ENCODE data around the gene FMO2.

The FMO2 gene

GRCh38 chr1:171172471-171172870 is 12.6 kb upstream of the FMO2 start:
- FAIRE-seq = no peak
- no peak for DNase-seq (ENCODE audit: insufficient read length, low spot score)
- TF ChIP-seq POLR2A (IDR thresholded peaks at IDR 0.05; ENCODE audit: low read depth, low read length) (no peak), TAF1 (IDR thresholded peaks at IDR 0.05; ENCODE audit: low read depth, low read length) (no peak), SPI1 (IDR thresholded peaks at IDR 0.05; ENCODE audit: low read depth, low read length) (no peak), POU2F2 (IDR thresholded peaks at IDR 0.05; ENCODE audit: low read depth, low read length) (no peak), POLR2AphosphoS5 (IDR thresholded peaks at IDR 0.05; ENCODE audit: low read depth, low read length) (no peak), PAX5 (IDR thresholded peaks at IDR 0.05; ENCODE audit: insufficient read depth, low read length, severe bottlenecking) (no peak)

GRCh38 chr1:171173069-171173468 is 12.0 kb upstream of the FMO2 start:
- DNase-seq (ENCODE audit: insufficient read length, low spot score) = no peak
- FAIRE-seq = no peak
- TF ChIP-seq TAF1 (IDR thresholded peaks at IDR 0.05; ENCODE audit: low read depth, low read length) (no peak), PAX5 (IDR thresholded peaks at IDR 0.05; ENCODE audit: insufficient read depth, low read length, severe bottlenecking) (no peak), SPI1 (IDR thresholded peaks at IDR 0.05; ENCODE audit: low read depth, low read length) (no peak), POLR2A (IDR thresholded peaks at IDR 0.05; ENCODE audit: low read depth, low read length) (no peak)

- DNase-seq (ENCODE audit: insufficient read length, low spot score) = no peak
- FAIRE-seq = no peak
- TF ChIP-seq POLR2A (IDR thresholded peaks at IDR 0.05; ENCODE audit: low read depth, low read length) (no peak), POLR2AphosphoS5 (IDR thresholded peaks at IDR 0.05; ENCODE audit: low read depth, low read length) (no peak), TAF1 (IDR thresholded peaks at IDR 0.05; ENCODE audit: low read depth, low read length) (no peak), SPI1 (IDR thresholded peaks at IDR 0.05; ENCODE audit: low read depth, low read length) (no peak), PAX5 (IDR thresholded peaks at IDR 0.05; ENCODE audit: insufficient read depth, low read length, severe bottlenecking) (no peak), POU2F2 (IDR thresholded peaks at IDR 0.05; ENCODE audit: low read depth, low read length) (no peak)
Measured at GRCh38 chr1:171174560-171175294, 10.4 kb upstream of the FMO2 start.

GRCh38 chr1:171177261-171177660 is 7.8 kb upstream of the FMO2 start:
- DNase-seq (ENCODE audit: insufficient read length, low spot score) (no peak), FAIRE-seq (no peak)
- no peak for TF ChIP-seq POLR2AphosphoS5 (IDR thresholded peaks at IDR 0.05; ENCODE audit: low read depth, low read length)

DNA sequence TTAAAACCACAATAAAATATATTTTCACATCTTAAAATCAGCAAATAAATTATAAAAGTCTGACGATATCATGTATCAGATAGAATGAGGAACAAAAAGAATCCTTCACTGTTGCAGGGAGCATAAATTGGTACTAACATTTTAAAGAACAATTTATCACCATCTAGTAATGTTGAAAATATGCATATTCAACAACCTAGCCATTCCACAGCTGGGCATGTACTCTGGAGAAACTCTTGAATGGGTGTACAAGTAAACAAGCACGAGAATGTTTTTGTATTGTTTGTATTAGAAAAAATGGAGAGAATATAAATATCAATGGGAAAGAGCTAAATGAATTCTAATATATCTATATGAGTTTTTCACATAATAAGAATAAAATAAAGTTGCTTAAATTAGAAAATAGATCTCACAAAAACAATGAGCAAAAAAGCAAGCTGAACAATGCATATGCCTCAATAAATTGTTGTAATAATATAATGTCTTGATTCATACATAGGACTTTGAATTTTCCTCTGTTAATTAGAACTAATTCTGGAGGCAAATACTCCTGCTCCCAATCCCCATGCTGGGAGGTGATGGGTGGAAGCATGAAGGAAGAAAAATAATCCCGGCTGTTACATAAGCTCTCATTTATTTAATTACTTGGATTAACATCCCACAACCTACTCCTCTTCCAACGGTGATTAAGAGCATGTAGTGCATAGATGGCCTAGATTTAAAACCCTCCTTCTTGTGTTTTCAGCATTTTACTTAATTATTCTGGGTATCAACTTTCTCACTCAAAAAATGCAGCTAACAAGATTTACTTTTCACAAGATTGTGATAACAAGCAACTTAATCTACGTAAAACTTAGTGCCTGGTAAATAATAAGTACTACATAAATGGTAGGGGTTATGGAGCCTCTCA is 5.5 kb upstream of the FMO2 start:
- no peak for FAIRE-seq
- TF ChIP-seq POLR2AphosphoS5 (IDR thresholded peaks at IDR 0.05; ENCODE audit: low read depth, low read length) = no peak
- no peak for TF ChIP-seq TAF1 (IDR thresholded peaks at IDR 0.05; ENCODE audit: low read depth, low read length)
- no peak for TF ChIP-seq POU2F2 (IDR thresholded peaks at IDR 0.05; ENCODE audit: low read depth, low read length)
- no peak for TF ChIP-seq SPI1 (IDR thresholded peaks at IDR 0.05; ENCODE audit: low read depth, low read length)
- no peak for TF ChIP-seq POLR2A (IDR thresholded peaks at IDR 0.05; ENCODE audit: low read depth, low read length)
- TF ChIP-seq PAX5 (IDR thresholded peaks at IDR 0.05; ENCODE audit: insufficient read depth, low read length, severe bottlenecking) = no peak
- DNase-seq (ENCODE audit: insufficient read length, low spot score) = no peak

GRCh38 chr1:171180670-171181069 is 4.4 kb upstream of the FMO2 start:
- FAIRE-seq (no peak), DNase-seq (ENCODE audit: insufficient read length, low spot score) (no peak)
- no peak for TF ChIP-seq PAX5 (IDR thresholded peaks at IDR 0.05; ENCODE audit: insufficient read depth, low read length, severe bottlenecking)
- TF ChIP-seq TAF1 (IDR thresholded peaks at IDR 0.05; ENCODE audit: low read depth, low read length) = no peak
- no peak for TF ChIP-seq POLR2A (IDR thresholded peaks at IDR 0.05; ENCODE audit: low read depth, low read length)
- TF ChIP-seq SPI1 (IDR thresholded peaks at IDR 0.05; ENCODE audit: low read depth, low read length) = no peak
- TF ChIP-seq POLR2AphosphoS5 (IDR thresholded peaks at IDR 0.05; ENCODE audit: low read depth, low read length) = no peak
- TF ChIP-seq POU2F2 (IDR thresholded peaks at IDR 0.05; ENCODE audit: low read depth, low read length) = no peak

GRCh38 chr1:171188388-171189266 is 3.5 kb downstream of the FMO2 start:
- DNase-seq (ENCODE audit: insufficient read length, low spot score) = peak; percentile 20

GRCh38 chr1:171191992-171192391 is 6.9 kb downstream of the FMO2 start:
- TF ChIP-seq SPI1 (IDR thresholded peaks at IDR 0.05; ENCODE audit: low read depth, low read length) = no peak
- TF ChIP-seq TAF1 (IDR thresholded peaks at IDR 0.05; ENCODE audit: low read depth, low read length) = no peak
- TF ChIP-seq POLR2A (IDR thresholded peaks at IDR 0.05; ENCODE audit: low read depth, low read length) = no peak
- no peak for TF ChIP-seq POLR2AphosphoS5 (IDR thresholded peaks at IDR 0.05; ENCODE audit: low read depth, low read length)
- no peak for TF ChIP-seq PAX5 (IDR thresholded peaks at IDR 0.05; ENCODE audit: insufficient read depth, low read length, severe bottlenecking)
- TF ChIP-seq POU2F2 (IDR thresholded peaks at IDR 0.05; ENCODE audit: low read depth, low read length) = no peak
- no peak for FAIRE-seq
- no peak for DNase-seq (ENCODE audit: insufficient read length, low spot score)

More at GRCh38 chr1:171188388-171189266, 3.5 kb downstream of the FMO2 start:
- no peak for FAIRE-seq
- TF ChIP-seq SPI1 (IDR thresholded peaks at IDR 0.05; ENCODE audit: low read depth, low read length) (no peak), POLR2AphosphoS5 (IDR thresholded peaks at IDR 0.05; ENCODE audit: low read depth, low read length) (no peak), POU2F2 (IDR thresholded peaks at IDR 0.05; ENCODE audit: low read depth, low read length) (peak; percentile 72; the same call in 1 of the 2 replicates)

- TF ChIP-seq POLR2A (IDR thresholded peaks at IDR 0.05; ENCODE audit: low read depth, low read length) (no peak), POLR2AphosphoS5 (IDR thresholded peaks at IDR 0.05; ENCODE audit: low read depth, low read length) (no peak), POU2F2 (IDR thresholded peaks at IDR 0.05; ENCODE audit: low read depth, low read length) (no peak)
- FAIRE-seq (no peak), DNase-seq (ENCODE audit: insufficient read length, low spot score) (no peak)
Measured at GRCh38 chr1:171195767-171196166, 10.7 kb downstream of the FMO2 start.
